K562 (cell line): ENCODE results near the gene JUND. TPM values are rescaled to one million over a fixed set of nuclear protein-coding genes. Genes with fewer than 3 reads are reported as not detected.

Experiments used
- BRD9 ChIP-seq: fragments of 450-650 bp; IDR thresholded peaks from 2 replicates; pipeline ENCODE4 v1.6.1; 2018; ENCODE audit warnings: low read depth; ENCODE audit not compliant: partially characterized antibody
- CBX5 ChIP-seq: IDR thresholded peaks from 2 replicates; pipeline ENCODE4 v1.6.1; 2014; ENCODE audit warnings: low read depth, borderline replicate concordance
- CEBPZ ChIP-seq: fragments of 150-350 bp; IDR thresholded peaks from 2 replicates; pipeline ENCODE4 v1.6.1; 2014; ENCODE audit warnings: low read depth, mild to moderate bottlenecking, low read length, borderline replicate concordance
- CTBP1 ChIP-seq: fragments of 450-650 bp; IDR thresholded peaks from 2 replicates; pipeline ENCODE4 v1.6.1; 2016; ENCODE audit warnings: borderline replicate concordance
- MAX ChIP-seq: sonication (generic); formaldehyde crosslinking; IDR thresholded peaks from 2 replicates; pipeline ENCODE4 v1.9.0; 2022; ENCODE audit warnings: mild to moderate bottlenecking, missing genetic modification reagents
- NUFIP1 ChIP-seq: fragments of 450-650 bp; IDR thresholded peaks from 2 replicates; pipeline ENCODE4 v1.6.1; 2018; ENCODE audit not compliant: partially characterized antibody
- RBM14 ChIP-seq: fragments of 200-400 bp; formaldehyde crosslinking; IDR thresholded peaks from 2 replicates; pipeline ENCODE4 v1.6.1; 2018; ENCODE audit warnings: low read depth, mild to moderate bottlenecking, low read length, moderate library complexity, borderline replicate concordance; ENCODE audit not compliant: insufficient read depth
- SMARCB1 ChIP-seq: IDR thresholded peaks from 2 replicates; pipeline ENCODE4 v1.6.1; 2011; ENCODE audit warnings: improper control_type of control experiment, low read depth; ENCODE audit not compliant: insufficient read length
- SMARCC2 ChIP-seq: fragments of 450-650 bp; IDR thresholded peaks from 2 replicates; pipeline ENCODE4 v1.6.1; 2017; ENCODE audit warnings: antibody characterized with exemption, moderate library complexity, mild to moderate bottlenecking, low read depth
- TBL1XR1 ChIP-seq, 2 experiments: IDR thresholded peaks; 2 replicates each; pipeline ENCODE4 v1.6.1; 2012; ENCODE audit warnings: improper control_type of control experiment in 2 of 2, low read length in 2 of 2, mild to moderate bottlenecking in 1 of 2
- TCFL5 ChIP-seq: fragments of 250-450 bp; sonication (Bioruptor Pico); conservative IDR thresholded peaks from 2 replicates; pipeline ENCODE4 v1.6.1; 2021; ENCODE audit warnings: mild to moderate bottlenecking, moderate library complexity, matching md5 sums
- ZFX ChIP-seq: sonication (generic); formaldehyde crosslinking; IDR thresholded peaks from 2 replicates; pipeline ENCODE4 v1.8.0; 2022; ENCODE audit warnings: mild to moderate bottlenecking, missing genetic modification reagents, moderate library complexity
- ZNF212 ChIP-seq: fragments of 450-650 bp; formaldehyde crosslinking; IDR thresholded peaks from 2 replicates; pipeline ENCODE4 v1.4.0; 2020; ENCODE audit warnings: mild to moderate bottlenecking
- ZNF445 ChIP-seq: fragments of 250-450 bp; sonication (Bioruptor Pico); IDR thresholded peaks from 2 replicates; pipeline ENCODE4 v1.4.0; 2020; ENCODE audit warnings: low read depth, mild to moderate bottlenecking, moderate library complexity
- ZNF551 ChIP-seq: fragments of 250-450 bp; sonication (Bioruptor Pico); IDR thresholded peaks from 2 replicates; pipeline ENCODE4 v1.5.0; 2021; ENCODE audit warnings: mild to moderate bottlenecking, moderate library complexity
- ZNF589 ChIP-seq: fragments of 200-800 bp; sonication (Bioruptor generic); IDR thresholded peaks from 2 replicates; pipeline ENCODE4 v1.6.1; 2016; ENCODE audit warnings: low read depth, missing genetic modification characterization, missing compliant biosample characterization
- ZNF639 ChIP-seq, 2 experiments: fragments of 200-800 bp in 1 of 2; sonication (Bioruptor generic) in 1 of 2; sonication (generic) in 1 of 2; formaldehyde crosslinking in 1 of 2; IDR thresholded peaks in 1 of 2; conservative IDR thresholded peaks in 1 of 2; 2 replicates each; pipeline versions ENCODE4 v1.5.0 to v1.6.1; 2016 to 2020; ENCODE audit warnings: missing compliant biosample characterization in 1 of 2, missing genetic modification characterization in 1 of 2, missing genetic modification reagents in 1 of 2
- polyA plus RNA-seq, 8 experiments: library from polyadenylated mRNA; depleted of rRNA in 4 of 8; stranded (reverse) in 5 of 8; unstranded in 3 of 8; fragments of >200 nt; fragmentation: Nextera tagmentation in 2 of 8; fragmentation: Illumina TruSeq in 1 of 8; extraction: Ambion mirVana in 2 of 8; extraction: Trizol in 1 of 8; gene quantifications; 2 replicates each; pipeline versions ENCODE4 v1.2.1 to v1.2.3, GENCODE V29; 2011 to 2014; ENCODE audit warnings: inconsistent platforms in 1 of 8, missing spikeins in 1 of 8
- total RNA-seq, 7 experiments: library from RNA; depleted of rRNA in 6 of 7; stranded (reverse); fragments of >200 nt in 6 of 7; fragmentation: Illumina TruSeq in 2 of 7; extraction: Trizol in 2 of 7; gene quantifications; 2 replicates each; pipeline versions ENCODE4 v1.2.1 to v1.2.3, GENCODE V29; 2011 to 2021; ENCODE audit warnings: low replicate concordance in 1 of 7
- TF ChIP-seq, protein P1 (sequence below): fragments of 250-450 bp; sonication (Bioruptor Pico); IDR thresholded peaks from 2 replicates; pipeline ENCODE4 v1.9.0; 2021; ENCODE audit warnings: mild to moderate bottlenecking
- TF ChIP-seq, protein P2 (sequence below): sonication (generic); formaldehyde crosslinking; IDR thresholded peaks from 2 replicates; pipeline ENCODE4 v1.8.1; 2023; ENCODE audit warnings: mild to moderate bottlenecking, missing genetic modification reagents

JUND gene
- total and polyA plus RNA-seq, 9 of the 15 experiments (the other 6 are each of a cell fraction or from before 2014, with no cell fraction given) = 6.4 to 286 (median 42.3) TPM

DNA sequence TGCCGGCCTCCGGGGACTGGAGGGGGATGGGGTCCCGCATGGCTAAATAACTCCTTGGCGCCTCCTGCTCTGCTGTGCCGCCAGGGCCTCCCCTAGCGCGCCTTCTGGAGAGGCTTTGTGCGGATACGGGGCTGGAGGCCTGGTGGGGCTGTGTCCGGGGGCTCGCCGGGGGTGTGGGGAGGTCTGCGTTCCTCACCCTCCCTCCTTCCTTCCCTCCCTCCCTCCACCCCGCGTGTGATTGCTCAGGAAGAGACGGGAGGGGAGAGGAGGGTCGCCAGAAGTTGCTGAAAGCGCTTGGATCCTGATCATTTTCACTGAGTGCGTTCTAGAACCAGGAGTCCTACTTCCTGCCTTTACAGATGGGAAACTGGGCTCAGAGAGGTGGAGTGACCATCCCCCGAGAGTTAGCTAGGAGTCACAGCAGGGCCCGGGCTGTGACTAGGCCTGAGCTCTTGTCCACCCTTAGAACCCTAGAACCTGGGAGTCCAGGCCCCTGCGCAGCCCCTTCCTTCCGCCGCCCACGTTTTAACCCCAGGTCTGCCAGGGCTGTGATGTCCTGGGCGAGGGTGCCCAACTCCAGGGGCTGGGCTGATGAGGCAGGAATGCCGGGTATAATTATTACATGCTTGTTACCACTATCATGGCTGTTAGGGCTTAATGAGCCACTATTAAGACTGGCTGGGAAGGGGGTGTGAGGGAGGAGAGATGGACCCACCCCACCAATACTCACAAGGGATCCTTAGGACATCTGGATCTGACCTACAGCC is 782 bp upstream of the JUND start (continued):
- TF ChIP-seq CEBPZ (no peak), ZNF551 (no peak), MAX (CRISPR knock-in tag) (no peak), NUFIP1 (no peak), SMARCB1 (no peak), RBM14 (no peak), SMARCC2 (no peak), TBL1XR1 (IDR thresholded peaks at IDR 0.05; ENCODE audit: low read length in 2 of 2) (peak; percentile 18 to 42; a peak in 1 of 4 replicates), BRD9 (peak; percentile 78), CTBP1 (no peak), CBX5 (no peak), ZNF445 (CRISPR knock-in tag) (no peak), ZNF589 (no peak; the same call in 1 of the 2 replicates), ZFX (peak; percentile 87), ZNF639 (CRISPR knock-in tag; conservative IDR thresholded peaks at IDR 0.05 in 1 of 2, IDR thresholded peaks at IDR 0.05 in 1 of 2) (peak in 1 of 2 experiments; percentile 12; a peak in 2 of 4 replicates), ZNF212 (CRISPR knock-in tag) (no peak), TCFL5 (no peak)
- TF ChIP-seq, protein P1, sequence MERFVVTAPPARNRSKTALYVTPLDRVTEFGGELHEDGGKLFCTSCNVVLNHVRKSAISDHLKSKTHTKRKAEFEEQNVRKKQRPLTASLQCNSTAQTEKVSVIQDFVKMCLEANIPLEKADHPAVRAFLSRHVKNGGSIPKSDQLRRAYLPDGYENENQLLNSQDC (CRISPR knock-in tag) = no peak
- TF ChIP-seq, protein P2, sequence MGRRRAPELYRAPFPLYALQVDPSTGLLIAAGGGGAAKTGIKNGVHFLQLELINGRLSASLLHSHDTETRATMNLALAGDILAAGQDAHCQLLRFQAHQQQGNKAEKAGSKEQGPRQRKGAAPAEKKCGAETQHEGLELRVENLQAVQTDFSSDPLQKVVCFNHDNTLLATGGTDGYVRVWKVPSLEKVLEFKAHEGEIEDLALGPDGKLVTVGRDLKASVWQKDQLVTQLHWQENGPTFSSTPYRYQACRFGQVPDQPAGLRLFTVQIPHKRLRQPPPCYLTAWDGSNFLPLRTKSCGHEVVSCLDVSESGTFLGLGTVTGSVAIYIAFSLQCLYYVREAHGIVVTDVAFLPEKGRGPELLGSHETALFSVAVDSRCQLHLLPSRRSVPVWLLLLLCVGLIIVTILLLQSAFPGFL (CRISPR knock-in tag) = no peak
